Measurements from ENCODE around the gene HAPLN1. TPM values are rescaled to one million over a fixed set of nuclear protein-coding genes. Genes with fewer than 3 reads are reported as not detected.

HAPLN1 gene
- total and polyA plus RNA-seq, 2 of the 8 experiments (the other 6 are each of a cell fraction or from before 2014, with no cell fraction given) = 0.56 to 2.1 TPM

GRCh38 chr5:83724935-83725334 lies 4.3 kb upstream of the HAPLN1 start:
- Histone ChIP-seq H2BK20ac (ENCODE audit: low read length) (no peak overlapping the region), H3K18ac (ENCODE audit: extremely low read depth, low read length) (no peak overlapping the region), H4K91ac (replicated peaks; ENCODE audit: insufficient read length, low read length) (no peak overlapping the region), H3K9me3 (ENCODE audit: insufficient read depth in 2 of 2, low read depth in 1 of 2, low read length in 1 of 2) (no peaks in the 10 kb centered on the region), H4K5ac (ENCODE audit: insufficient read length, low read depth, low read length) (no peak overlapping the region), H2BK12ac (ENCODE audit: low read depth, low read length) (no peak overlapping the region), H3K4me3 (ENCODE audit: extremely low read depth in 1 of 4, insufficient read depth in 2 of 4, low read depth in 3 of 4, low read length in 4 of 4) (no peak overlapping the region), H3K4me1 (replicated peaks in 1 of 4; ENCODE audit: control insufficient read depth in 3 of 4, insufficient read depth in 4 of 4, low read length in 3 of 4) (peaks cover 0 to 16% (median 10%) of the 10 kb centered on the region in 4 experiments; a peak in 4 of 7 replicates), H3K79me1 (ENCODE audit: low read depth, low read length) (no peaks in the 10 kb centered on the region), H4K8ac (ENCODE audit: extremely low read depth, insufficient read depth, low read length) (no peak overlapping the region), H2AFZ (ENCODE audit: low read length) (no peak overlapping the region), H3K9ac (replicated peaks in 1 of 4; ENCODE audit: extremely low read depth in 1 of 4, low read depth in 3 of 4, low read length in 3 of 4) (no peak overlapping the region), H3K56ac (replicated peaks; ENCODE audit: insufficient read length, low read depth, low read length) (no peak overlapping the region), H3K14ac (ENCODE audit: insufficient read length) (no peak overlapping the region), H3K79me2 (ENCODE audit: control insufficient read depth in 1 of 2, insufficient read depth in 2 of 2, low read length in 2 of 2) (no peaks in the 10 kb centered on the region), H2AK5ac (ENCODE audit: low read depth, low read length) (no peak overlapping the region), H3K23ac (ENCODE audit: insufficient read length) (no peak overlapping the region), H3K4me2 (ENCODE audit: insufficient read depth in 1 of 2, low read depth in 2 of 2, low read length in 2 of 2) (no peak overlapping the region), H2BK5ac (ENCODE audit: low read depth, low read length) (no peak overlapping the region), H3K27me3 (replicated peaks in 1 of 4; ENCODE audit: control insufficient read depth in 3 of 4, extremely low read depth in 1 of 4, insufficient read depth in 3 of 4, low read length in 3 of 4) (peaks cover 0 to 2% (median 0%) of the 10 kb centered on the region in 4 experiments; a peak in 2 of 7 replicates), H3K23me2 (ENCODE audit: low read depth, low read length) (peaks cover 9% of the 10 kb centered on the region; the same call in 1 of the 2 replicates), H3K36me3 (ENCODE audit: control insufficient read depth in 2 of 4, insufficient read depth in 4 of 4, low read length in 3 of 4) (no peaks in the 10 kb centered on the region), H3K4ac (replicated peaks; ENCODE audit: insufficient read length, low read depth, low read length) (no peak overlapping the region), H2BK15ac (ENCODE audit: low read length) (no peak overlapping the region), H3K27ac (ENCODE audit: low read depth, low read length) (no peak overlapping the region), H2BK120ac (replicated peaks; ENCODE audit: low read depth, low read length) (no peak overlapping the region), H4K20me1 (replicated peaks in 1 of 2; ENCODE audit: control insufficient read depth in 1 of 2, insufficient read depth in 2 of 2, low read length in 2 of 2) (no peaks in the 10 kb centered on the region)
- 70% methylated on average over 2 of the region's 2 CpGs; no CpG with 5 or more reads in 1 of the 2 experiments for WGBS, 2 experiments (ENCODE audit: extremely low coverage in 1 of 2, insufficient coverage in 1 of 2, insufficient read length in 1 of 2, insufficient replicate concordance in 2 of 2, low coverage in 1 of 2, low lambda C conversion rate in 2 of 2, missing lambda C conversion rate in 1 of 2)
- CTCF ChIA-PET (ENCODE audit: partially characterized antibody) = no interaction called here
- FAIRE-seq (no peak), DNase-seq (ENCODE audit: low read depth in 1 of 2, low spot score in 2 of 2) (no peak)
- POLR2A ChIA-PET (ENCODE audit: partially characterized antibody) = no interaction called here
- TF ChIP-seq BRCA1 (IDR thresholded peaks at IDR 0.05; ENCODE audit: low read depth, low read length) (no peak), POU5F1 (IDR thresholded peaks at IDR 0.05; ENCODE audit: low read depth, low read length) (no peak), JUN (IDR thresholded peaks at IDR 0.05; ENCODE audit: low read depth, low read length) (no peak), RBBP5 (IDR thresholded peaks at IDR 0.05; ENCODE audit: borderline replicate concordance, low read depth, low read length) (no peak), NRF1 (IDR thresholded peaks at IDR 0.05; ENCODE audit: low read depth, low read length) (no peak), ATF3 (IDR thresholded peaks at IDR 0.05; ENCODE audit: insufficient read depth, low read depth, low read length) (no peak), CBX5 (IDR thresholded peaks at IDR 0.05; ENCODE audit: low read depth, low read length) (no peak), FOSL1 (IDR thresholded peaks at IDR 0.05; ENCODE audit: insufficient read depth, low read depth, low read length) (no peak), ATF2 (IDR thresholded peaks at IDR 0.05; ENCODE audit: low read length) (no peak), USF2 (IDR thresholded peaks at IDR 0.05; ENCODE audit: low read length) (no peak), GTF2F1 (IDR thresholded peaks at IDR 0.05; ENCODE audit: borderline replicate concordance, low read depth, low read length) (no peak)
